Spleen (tissue), 11 donors: Measurements from ENCODE around the gene ST6GALNAC5. TPM values are rescaled to one million over a fixed set of nuclear protein-coding genes. Genes with fewer than 3 reads are reported as not detected.

Experiments
- DNase-seq: peaks from one replicate; pipeline ENCODE4 v3.0.0-alpha.2; 2020
- H3K27ac ChIP-seq, 8 donors: fragments of 200-600 bp; sonication (generic) in 7 of 8; 1 replicate in 4 of 8; 2 replicates in 4 of 8; pipeline versions ENCODE4 v1.5.0 to v1.8.0; 2016 to 2021; ENCODE audit warnings: inconsistent platforms in 4 of 8, mild to moderate bottlenecking in 4 of 8, moderate library complexity in 1 of 8
- H3K27me3 ChIP-seq, 7 donors: fragments of 200-600 bp; sonication (generic) in 6 of 7; replicated peaks in 1 of 7; 1 replicate in 4 of 7; 2 replicates in 3 of 7; pipeline versions ENCODE4 v1.5.0 to v1.8.0; 2016 to 2021; ENCODE audit warnings: inconsistent platforms in 3 of 7, mild to moderate bottlenecking in 1 of 7
- H3K36me3 ChIP-seq, 6 donors: fragments of 200-600 bp; sonication (generic) in 5 of 6; 1 replicate in 4 of 6; 2 replicates in 2 of 6; pipeline versions ENCODE4 v1.5.0 to v1.8.0; 2016 to 2021; ENCODE audit warnings: inconsistent platforms in 2 of 6
- H3K4me1 ChIP-seq, 6 donors: fragments of 200-600 bp; sonication (generic) in 5 of 6; 1 replicate in 3 of 6; 2 replicates in 3 of 6; pipeline versions ENCODE4 v1.5.0 to v1.8.0; 2016 to 2021; ENCODE audit warnings: inconsistent platforms in 3 of 6
- H3K4me3 ChIP-seq, 8 donors: fragments of 200-600 bp; sonication (generic) in 7 of 8; 1 replicate in 4 of 8; 2 replicates in 4 of 8; pipeline versions ENCODE4 v1.5.0 to v1.8.0; 2016 to 2021; ENCODE audit warnings: inconsistent platforms in 4 of 8, mild to moderate bottlenecking in 4 of 8, moderate library complexity in 2 of 8
- H3K9me3 ChIP-seq, 8 donors: fragments of 200-600 bp; sonication (generic) in 7 of 8; 1 replicate in 4 of 8; 2 replicates in 4 of 8; pipeline versions ENCODE4 v1.5.0 to v1.8.0; 2016 to 2021; ENCODE audit warnings: inconsistent platforms in 4 of 8
- POLR2A ChIP-seq, 3 donors: fragments of 450-650 bp; IDR thresholded peaks; one replicate each; pipeline ENCODE4 v1.5.1; 2017; ENCODE audit warnings: antibody characterized with exemption in 3 of 3, mild to moderate bottlenecking in 1 of 3
- POLR2AphosphoS5 ChIP-seq, 3 donors: sonication (generic); formaldehyde crosslinking; IDR thresholded peaks; one replicate each; pipeline ENCODE4 v1.5.1; 2017; ENCODE audit warnings: antibody characterized with exemption in 3 of 3
- WGBS, 5 donors: extraction: QIAGEN DNeasy Blood & Tissue Kit in 3 of 5; methylation state at CpG; one replicate each; pipeline versions ENCODE4 v1.1.5 to v1.1.7; 2013 to 2018; 5-methylcytosine and 5-hydroxymethylcytosine counted together
- intact Hi-C: fragments of 100-400 bp; cut with DNase I; formaldehyde crosslinking; loops from one replicate; pipeline ENCODE4 v1.15.0; 2023; ENCODE audit warnings: low total_unique reads
- polyA plus RNA-seq, 3 donors: library from polyadenylated mRNA; stranded (reverse); fragments of 200-250 nt; gene quantifications; one replicate each; pipeline ENCODE4 v1.2.1, GENCODE V29; 2013
- total RNA-seq, 7 donors: library from RNA; depleted of rRNA in 3 of 7; stranded (reverse); fragments of >200 nt in 3 of 7; fragmentation: NEBNext Ultra II Directional in 4 of 7; extraction: Animal tissue kit (Norgen Biotek cat#: 25700) in 4 of 7; gene quantifications; one replicate each; pipeline versions ENCODE4 v1.1.0 to v1.2.1, GENCODE V29; 2016 to 2021
- TF ChIP-seq, protein P1 (sequence below), 11 experiments: fragments of 200-600 bp in 7 of 11; fragments of 450-650 bp in 4 of 11; sonication (generic) in 4 of 11; IDR thresholded peaks in 8 of 11; conservative IDR thresholded peaks in 3 of 11; 1 replicate in 7 of 11; 2 replicates in 4 of 11; pipeline versions ENCODE4 v1.4.0 to v1.8.0; 2016 to 2021; ENCODE audit warnings: antibody characterized with exemption in 11 of 11, inconsistent platforms in 4 of 11, mild to moderate bottlenecking in 1 of 11
- donor health status: healthy with polysubstance abuse.
- donor health status: DM: no; HTN: no; CAD: no; lungs with moderate emphysema.
- donor health status: DM: no; HTN: no; CAD: no.
- donor health status: Bipolar disorder and iron deficiency.
- donor health status: healthy.
- donor health status: DM: no; HTN: no; CAD: no.
- donor health status: DM: yes; HTN: yes; CAD: no.

ST6GALNAC5 gene
- total and polyA plus RNA-seq, 10 donors: 0.15 to 2.3 (median 1.6) TPM

DNA sequence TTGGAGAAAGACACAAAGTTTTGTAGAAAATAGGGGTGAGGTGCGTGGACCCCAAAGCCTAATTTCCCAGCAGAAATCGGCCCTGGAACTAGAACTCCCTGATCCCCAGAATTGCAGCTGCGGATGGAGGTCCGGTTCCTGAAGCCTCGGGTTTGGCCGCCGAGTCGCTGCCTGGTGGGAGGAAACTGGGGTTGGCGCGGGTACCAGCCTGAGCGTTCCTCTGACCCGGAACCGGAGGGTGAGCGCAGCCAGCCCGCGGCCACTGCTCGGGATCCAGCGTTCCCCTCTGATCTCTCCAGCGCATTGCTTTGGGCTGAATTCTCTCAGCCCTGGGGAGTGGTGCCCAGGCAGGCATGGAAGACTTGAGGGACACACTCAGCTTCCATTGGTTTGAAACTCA is 1.6 kb downstream of the ST6GALNAC5 start:
- H3K9me3 ChIP-seq: no peaks in the 10 kb centered on the region
- TF ChIP-seq POLR2AphosphoS5 (IDR thresholded peaks at IDR 0.05) (no peak), POLR2A (IDR thresholded peaks at IDR 0.05) (no peak)
- TF ChIP-seq, protein P1, sequence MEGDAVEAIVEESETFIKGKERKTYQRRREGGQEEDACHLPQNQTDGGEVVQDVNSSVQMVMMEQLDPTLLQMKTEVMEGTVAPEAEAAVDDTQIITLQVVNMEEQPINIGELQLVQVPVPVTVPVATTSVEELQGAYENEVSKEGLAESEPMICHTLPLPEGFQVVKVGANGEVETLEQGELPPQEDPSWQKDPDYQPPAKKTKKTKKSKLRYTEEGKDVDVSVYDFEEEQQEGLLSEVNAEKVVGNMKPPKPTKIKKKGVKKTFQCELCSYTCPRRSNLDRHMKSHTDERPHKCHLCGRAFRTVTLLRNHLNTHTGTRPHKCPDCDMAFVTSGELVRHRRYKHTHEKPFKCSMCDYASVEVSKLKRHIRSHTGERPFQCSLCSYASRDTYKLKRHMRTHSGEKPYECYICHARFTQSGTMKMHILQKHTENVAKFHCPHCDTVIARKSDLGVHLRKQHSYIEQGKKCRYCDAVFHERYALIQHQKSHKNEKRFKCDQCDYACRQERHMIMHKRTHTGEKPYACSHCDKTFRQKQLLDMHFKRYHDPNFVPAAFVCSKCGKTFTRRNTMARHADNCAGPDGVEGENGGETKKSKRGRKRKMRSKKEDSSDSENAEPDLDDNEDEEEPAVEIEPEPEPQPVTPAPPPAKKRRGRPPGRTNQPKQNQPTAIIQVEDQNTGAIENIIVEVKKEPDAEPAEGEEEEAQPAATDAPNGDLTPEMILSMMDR (IDR thresholded peaks at IDR 0.05 in 8 of 11, conservative IDR thresholded peaks at IDR 0.05 in 3 of 11): no peak
- peak overlapping the region in 7 of 8 donors; percentile 32 to 64 (median 37) for H3K4me3 ChIP-seq
- no peak overlapping the region for H3K27ac ChIP-seq
- peaks cover 0 to 72% (median 36%) of the 10 kb centered on the region in 7 donors for H3K27me3 ChIP-seq
- WGBS, 5 donors: 1 to 6% (median 4%) methylated on average over 19 of the region's 19 CpGs
- DNase-seq: no peak
- intact Hi-C loops: no loop called here
- no peaks in the 10 kb centered on the region for H3K36me3 ChIP-seq
- H3K4me1 ChIP-seq: peaks cover 7 to 27% (median 23%) of the 10 kb centered on the region in 6 donors

DNA sequence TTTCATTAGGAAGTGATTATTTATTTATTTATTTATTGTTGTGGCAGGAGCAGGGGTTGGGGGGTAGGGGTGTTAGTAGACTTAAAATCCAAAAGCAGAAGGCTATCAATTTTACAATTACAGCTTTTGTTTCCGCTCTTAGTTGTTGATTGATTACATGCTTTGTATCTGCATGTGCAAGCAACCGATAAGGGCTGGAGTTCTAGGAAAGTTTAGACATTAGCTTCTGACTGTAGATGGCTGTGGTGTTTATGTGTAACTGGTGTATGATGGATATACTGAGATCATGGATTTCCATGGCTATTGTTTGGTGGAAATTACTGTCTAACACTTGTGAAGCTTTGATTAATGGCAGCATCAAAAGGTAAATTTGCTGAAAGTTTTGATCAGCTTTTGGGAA is 2.8 kb downstream of the ST6GALNAC5 start:
- Histone ChIP-seq H3K4me1 (peaks cover 7 to 27% (median 23%) of the 10 kb centered on the region in 6 donors), H3K4me3 (no peak overlapping the region), H3K9me3 (no peaks in the 10 kb centered on the region), H3K27ac (no peak overlapping the region), H3K36me3 (no peaks in the 10 kb centered on the region), H3K27me3 (peaks cover 0 to 62% (median 36%) of the 10 kb centered on the region in 7 donors)
- TF ChIP-seq, protein P1 (IDR thresholded peaks at IDR 0.05 in 8 of 11, conservative IDR thresholded peaks at IDR 0.05 in 3 of 11): no peak
- TF ChIP-seq POLR2AphosphoS5 (IDR thresholded peaks at IDR 0.05) (no peak), POLR2A (IDR thresholded peaks at IDR 0.05) (no peak)
- 55 to 74% (median 68%) methylated on average over 2 of the region's 2 CpGs for WGBS, 5 donors
- no peak for DNase-seq
- intact Hi-C loops: no loop called here

DNA sequence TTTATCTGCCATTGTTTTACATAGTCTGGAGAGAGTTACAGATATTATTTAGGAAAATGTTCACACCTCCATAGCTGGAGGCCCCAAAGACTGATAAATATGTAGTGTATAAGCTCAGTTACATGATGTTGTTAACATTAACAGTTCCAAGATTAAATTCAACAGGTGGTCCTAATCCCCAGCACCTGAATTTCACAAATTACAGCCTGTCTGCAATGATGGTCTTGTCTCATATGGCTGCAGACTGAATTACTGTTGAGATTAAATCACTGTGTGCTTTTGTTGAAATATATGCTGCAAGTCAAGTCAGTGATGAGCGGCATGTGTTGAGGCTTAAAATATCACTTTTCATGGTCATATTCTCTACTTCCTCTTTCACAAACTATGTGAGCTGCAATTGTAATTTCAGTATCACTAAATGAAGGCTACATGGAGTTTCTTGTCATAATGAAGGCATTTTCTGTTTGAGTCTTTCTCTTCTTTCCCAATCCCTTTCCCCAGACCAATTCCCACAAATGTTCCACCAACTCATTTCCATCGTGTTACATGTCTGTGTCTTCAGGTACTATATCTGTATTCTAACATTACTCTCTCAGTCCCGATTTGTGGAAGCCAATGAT is 4.2 kb downstream of the ST6GALNAC5 start:
- Histone ChIP-seq H3K27ac (no peak overlapping the region), H3K9me3 (no peaks in the 10 kb centered on the region), H3K36me3 (no peaks in the 10 kb centered on the region), H3K4me1 (peaks cover 7 to 27% (median 23%) of the 10 kb centered on the region in 6 donors), H3K4me3 (no peak overlapping the region), H3K27me3 (peaks cover 0 to 50% (median 27%) of the 10 kb centered on the region in 7 donors)
- TF ChIP-seq POLR2A (IDR thresholded peaks at IDR 0.05) (no peak), POLR2AphosphoS5 (IDR thresholded peaks at IDR 0.05) (no peak)
- TF ChIP-seq, protein P1 (IDR thresholded peaks at IDR 0.05 in 8 of 11, conservative IDR thresholded peaks at IDR 0.05 in 3 of 11): no peak
- DNase-seq: no peak
- WGBS, 5 donors: 54 to 62% (median 59%) methylated on average over 3 of the region's 3 CpGs
- intact Hi-C loops: no loop called here

DNA sequence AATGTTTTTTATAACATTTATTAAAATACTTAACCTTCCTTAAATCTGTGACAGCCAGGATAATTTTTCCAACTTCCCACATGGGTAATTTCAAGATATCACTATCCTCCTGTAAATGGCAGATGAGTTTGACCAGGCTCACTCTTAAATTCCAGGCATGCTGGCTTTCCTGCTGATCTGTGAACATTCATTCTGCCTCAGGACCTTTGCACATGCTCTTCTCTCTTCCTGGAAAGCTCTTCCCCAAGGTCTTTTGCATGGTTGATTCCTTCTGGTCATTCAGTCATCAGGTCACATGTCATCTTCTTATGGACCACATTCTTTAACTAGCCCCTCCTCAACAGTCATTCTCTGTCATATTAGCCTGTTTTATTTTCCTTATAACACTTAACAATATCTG is 5.7 kb downstream of the ST6GALNAC5 start:
- Histone ChIP-seq H3K27me3 (peaks cover 0 to 35% (median 17%) of the 10 kb centered on the region in 7 donors), H3K4me3 (no peak overlapping the region), H3K27ac (no peak overlapping the region), H3K9me3 (no peaks in the 10 kb centered on the region), H3K36me3 (no peaks in the 10 kb centered on the region), H3K4me1 (peaks cover 4 to 15% (median 12%) of the 10 kb centered on the region in 6 donors)
- intact Hi-C loops: no loop called here
- DNase-seq: no peak
- TF ChIP-seq, protein P1 (IDR thresholded peaks at IDR 0.05 in 8 of 11, conservative IDR thresholded peaks at IDR 0.05 in 3 of 11): no peak
- TF ChIP-seq POLR2A (IDR thresholded peaks at IDR 0.05): no peak
